ENCODE measurements around the gene RNF223. TPM values are rescaled to one million over a fixed set of nuclear protein-coding genes. Genes with fewer than 3 reads are reported as not detected.

Gene RNF223
- total and polyA plus RNA-seq, 2 of the 8 experiments (the other 6 are each of a cell fraction or from before 2014, with no cell fraction given): not detected

DNA sequence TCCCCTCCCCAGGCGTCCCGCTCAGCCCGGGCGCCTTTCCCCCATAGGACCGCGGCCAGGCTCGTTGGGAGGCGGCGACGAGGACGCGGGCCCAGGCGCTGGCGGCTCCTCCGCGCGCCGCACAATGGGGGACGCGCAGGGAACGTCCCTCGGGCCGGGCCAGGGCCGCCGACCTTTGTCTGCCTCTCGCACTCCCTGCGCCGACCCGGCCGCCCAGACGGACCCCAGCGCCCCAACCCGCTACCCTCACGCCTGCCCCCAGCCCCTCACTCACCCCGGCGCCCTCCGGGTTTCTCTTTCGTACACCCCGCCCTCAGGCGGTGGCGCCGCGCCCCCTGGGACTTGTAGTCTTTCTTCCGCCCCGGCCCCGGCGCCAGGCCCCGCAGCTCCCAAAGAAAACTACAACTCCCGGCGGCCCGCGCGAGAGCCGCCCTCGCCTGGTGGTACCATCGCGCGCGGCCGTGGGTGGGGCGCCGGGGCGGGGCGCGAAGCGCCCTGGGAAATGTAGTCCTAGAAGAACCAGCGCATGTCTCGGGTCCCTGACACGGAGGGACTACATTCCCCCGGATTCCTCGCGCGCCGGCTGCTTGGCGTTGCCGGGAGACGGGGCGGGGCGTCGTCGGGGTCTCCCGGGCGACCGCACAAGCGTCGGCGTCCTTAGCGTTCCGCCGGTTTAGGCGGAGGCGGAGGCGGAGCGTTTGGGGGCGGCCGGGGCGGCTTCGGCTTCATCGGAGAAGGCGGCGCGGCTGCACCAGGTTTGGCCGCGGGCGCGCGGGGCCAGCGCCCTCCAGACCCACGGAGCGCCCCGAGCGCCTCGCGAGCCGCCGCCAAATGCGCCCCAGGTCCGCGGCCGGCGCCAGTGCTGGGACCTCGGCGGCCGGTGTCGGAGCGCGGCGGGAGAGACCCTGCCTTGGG lies 41.9 kb upstream of the RNF223 start, which contains the start of gene C1orf159 (continued):
- TF ChIP-seq, protein P1, sequence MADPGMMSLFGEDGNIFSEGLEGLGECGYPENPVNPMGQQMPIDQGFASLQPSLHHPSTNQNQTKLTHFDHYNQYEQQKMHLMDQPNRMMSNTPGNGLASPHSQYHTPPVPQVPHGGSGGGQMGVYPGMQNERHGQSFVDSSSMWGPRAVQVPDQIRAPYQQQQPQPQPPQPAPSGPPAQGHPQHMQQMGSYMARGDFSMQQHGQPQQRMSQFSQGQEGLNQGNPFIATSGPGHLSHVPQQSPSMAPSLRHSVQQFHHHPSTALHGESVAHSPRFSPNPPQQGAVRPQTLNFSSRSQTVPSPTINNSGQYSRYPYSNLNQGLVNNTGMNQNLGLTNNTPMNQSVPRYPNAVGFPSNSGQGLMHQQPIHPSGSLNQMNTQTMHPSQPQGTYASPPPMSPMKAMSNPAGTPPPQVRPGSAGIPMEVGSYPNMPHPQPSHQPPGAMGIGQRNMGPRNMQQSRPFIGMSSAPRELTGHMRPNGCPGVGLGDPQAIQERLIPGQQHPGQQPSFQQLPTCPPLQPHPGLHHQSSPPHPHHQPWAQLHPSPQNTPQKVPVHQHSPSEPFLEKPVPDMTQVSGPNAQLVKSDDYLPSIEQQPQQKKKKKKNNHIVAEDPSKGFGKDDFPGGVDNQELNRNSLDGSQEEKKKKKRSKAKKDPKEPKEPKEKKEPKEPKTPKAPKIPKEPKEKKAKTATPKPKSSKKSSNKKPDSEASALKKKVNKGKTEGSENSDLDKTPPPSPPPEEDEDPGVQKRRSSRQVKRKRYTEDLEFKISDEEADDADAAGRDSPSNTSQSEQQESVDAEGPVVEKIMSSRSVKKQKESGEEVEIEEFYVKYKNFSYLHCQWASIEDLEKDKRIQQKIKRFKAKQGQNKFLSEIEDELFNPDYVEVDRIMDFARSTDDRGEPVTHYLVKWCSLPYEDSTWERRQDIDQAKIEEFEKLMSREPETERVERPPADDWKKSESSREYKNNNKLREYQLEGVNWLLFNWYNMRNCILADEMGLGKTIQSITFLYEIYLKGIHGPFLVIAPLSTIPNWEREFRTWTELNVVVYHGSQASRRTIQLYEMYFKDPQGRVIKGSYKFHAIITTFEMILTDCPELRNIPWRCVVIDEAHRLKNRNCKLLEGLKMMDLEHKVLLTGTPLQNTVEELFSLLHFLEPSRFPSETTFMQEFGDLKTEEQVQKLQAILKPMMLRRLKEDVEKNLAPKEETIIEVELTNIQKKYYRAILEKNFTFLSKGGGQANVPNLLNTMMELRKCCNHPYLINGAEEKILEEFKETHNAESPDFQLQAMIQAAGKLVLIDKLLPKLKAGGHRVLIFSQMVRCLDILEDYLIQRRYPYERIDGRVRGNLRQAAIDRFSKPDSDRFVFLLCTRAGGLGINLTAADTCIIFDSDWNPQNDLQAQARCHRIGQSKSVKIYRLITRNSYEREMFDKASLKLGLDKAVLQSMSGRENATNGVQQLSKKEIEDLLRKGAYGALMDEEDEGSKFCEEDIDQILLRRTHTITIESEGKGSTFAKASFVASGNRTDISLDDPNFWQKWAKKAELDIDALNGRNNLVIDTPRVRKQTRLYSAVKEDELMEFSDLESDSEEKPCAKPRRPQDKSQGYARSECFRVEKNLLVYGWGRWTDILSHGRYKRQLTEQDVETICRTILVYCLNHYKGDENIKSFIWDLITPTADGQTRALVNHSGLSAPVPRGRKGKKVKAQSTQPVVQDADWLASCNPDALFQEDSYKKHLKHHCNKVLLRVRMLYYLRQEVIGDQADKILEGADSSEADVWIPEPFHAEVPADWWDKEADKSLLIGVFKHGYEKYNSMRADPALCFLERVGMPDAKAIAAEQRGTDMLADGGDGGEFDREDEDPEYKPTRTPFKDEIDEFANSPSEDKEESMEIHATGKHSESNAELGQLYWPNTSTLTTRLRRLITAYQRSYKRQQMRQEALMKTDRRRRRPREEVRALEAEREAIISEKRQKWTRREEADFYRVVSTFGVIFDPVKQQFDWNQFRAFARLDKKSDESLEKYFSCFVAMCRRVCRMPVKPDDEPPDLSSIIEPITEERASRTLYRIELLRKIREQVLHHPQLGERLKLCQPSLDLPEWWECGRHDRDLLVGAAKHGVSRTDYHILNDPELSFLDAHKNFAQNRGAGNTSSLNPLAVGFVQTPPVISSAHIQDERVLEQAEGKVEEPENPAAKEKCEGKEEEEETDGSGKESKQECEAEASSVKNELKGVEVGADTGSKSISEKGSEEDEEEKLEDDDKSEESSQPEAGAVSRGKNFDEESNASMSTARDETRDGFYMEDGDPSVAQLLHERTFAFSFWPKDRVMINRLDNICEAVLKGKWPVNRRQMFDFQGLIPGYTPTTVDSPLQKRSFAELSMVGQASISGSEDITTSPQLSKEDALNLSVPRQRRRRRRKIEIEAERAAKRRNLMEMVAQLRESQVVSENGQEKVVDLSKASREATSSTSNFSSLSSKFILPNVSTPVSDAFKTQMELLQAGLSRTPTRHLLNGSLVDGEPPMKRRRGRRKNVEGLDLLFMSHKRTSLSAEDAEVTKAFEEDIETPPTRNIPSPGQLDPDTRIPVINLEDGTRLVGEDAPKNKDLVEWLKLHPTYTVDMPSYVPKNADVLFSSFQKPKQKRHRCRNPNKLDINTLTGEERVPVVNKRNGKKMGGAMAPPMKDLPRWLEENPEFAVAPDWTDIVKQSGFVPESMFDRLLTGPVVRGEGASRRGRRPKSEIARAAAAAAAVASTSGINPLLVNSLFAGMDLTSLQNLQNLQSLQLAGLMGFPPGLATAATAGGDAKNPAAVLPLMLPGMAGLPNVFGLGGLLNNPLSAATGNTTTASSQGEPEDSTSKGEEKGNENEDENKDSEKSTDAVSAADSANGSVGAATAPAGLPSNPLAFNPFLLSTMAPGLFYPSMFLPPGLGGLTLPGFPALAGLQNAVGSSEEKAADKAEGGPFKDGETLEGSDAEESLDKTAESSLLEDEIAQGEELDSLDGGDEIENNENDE (IDR thresholded peaks at IDR 0.05; ENCODE audit: insufficient replicate concordance, low read length): no peak
- TF ChIP-seq SRF (IDR thresholded peaks at IDR 0.05; ENCODE audit: low read depth, low read length) (no peak), MAX (IDR thresholded peaks at IDR 0.05) (no peak; the same call in 1 of the 2 replicates), SP4 (IDR thresholded peaks at IDR 0.05; ENCODE audit: low read length) (no peak), RXRA (IDR thresholded peaks at IDR 0.05; ENCODE audit: insufficient read depth, low read depth, low read length) (no peak), PHF8 (conservative IDR thresholded peaks at IDR 0.05; ENCODE audit: low read depth, low read length) (peak; percentile 62), CBX5 (IDR thresholded peaks at IDR 0.05; ENCODE audit: low read depth, low read length) (no peak), BACH1 (IDR thresholded peaks at IDR 0.05; ENCODE audit: low read length) (peak; percentile 93)
- TF ChIP-seq, protein P2, sequence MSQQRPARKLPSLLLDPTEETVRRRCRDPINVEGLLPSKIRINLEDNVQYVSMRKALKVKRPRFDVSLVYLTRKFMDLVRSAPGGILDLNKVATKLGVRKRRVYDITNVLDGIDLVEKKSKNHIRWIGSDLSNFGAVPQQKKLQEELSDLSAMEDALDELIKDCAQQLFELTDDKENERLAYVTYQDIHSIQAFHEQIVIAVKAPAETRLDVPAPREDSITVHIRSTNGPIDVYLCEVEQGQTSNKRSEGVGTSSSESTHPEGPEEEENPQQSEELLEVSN (IDR thresholded peaks at IDR 0.05): no peak

Data from H1 (cell line).